Measurements from ENCODE around the gene MEG3. TPM values are rescaled to one million over a fixed set of nuclear protein-coding genes. Genes with fewer than 3 reads are reported as not detected.

MEG3 gene
- total and polyA plus RNA-seq, 9 of the 15 experiments (the other 6 are each of a cell fraction or from before 2014, with no cell fraction given), result 0.10 to 5.3 (median 1.0) TPM; not detected in 1

DNA sequence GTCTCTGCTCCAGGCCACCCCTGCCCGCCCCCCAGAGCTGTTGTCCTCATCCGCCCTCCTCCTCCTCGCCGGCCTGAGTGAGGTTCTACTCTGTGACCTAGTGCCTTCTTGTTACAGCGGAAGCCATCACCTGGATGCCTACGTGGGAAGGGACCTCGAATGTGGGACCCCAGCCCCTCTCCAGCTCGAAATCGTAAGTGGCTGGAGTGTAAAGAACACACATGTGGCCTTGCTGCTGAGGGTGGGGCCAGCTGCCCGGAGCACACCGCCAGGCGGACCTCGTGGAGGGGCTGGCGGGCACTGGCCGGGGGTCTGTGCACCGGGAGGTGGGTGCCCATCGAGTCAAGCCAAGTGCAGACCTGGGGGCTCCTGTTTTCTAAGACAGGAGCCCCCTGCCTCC is 19.4 kb downstream of the MEG3 start (continued):
- no peak for TF ChIP-seq CHD7 (IDR thresholded peaks at IDR 0.05; ENCODE audit: low read depth, low read length)
- TF ChIP-seq ETV5 (CRISPR knock-in tag; IDR thresholded peaks at IDR 0.05; ENCODE audit: low read depth), result no peak
- no peak for TF ChIP-seq SMARCB1 (IDR thresholded peaks at IDR 0.05; ENCODE audit: insufficient read length, low read depth)
- TF ChIP-seq GABPB2 (CRISPR knock-in tag; conservative IDR thresholded peaks at IDR 0.05), result no peak
- TF ChIP-seq MYNN (IDR thresholded peaks at IDR 0.05), result no peak
- no peak for TF ChIP-seq MYNN (CRISPR knock-in tag; IDR thresholded peaks at IDR 0.05)
- TF ChIP-seq HMGN3 (IDR thresholded peaks at IDR 0.05; ENCODE audit: borderline replicate concordance, extremely low read depth, insufficient read length, low read depth, low read length), result no peak
- TF ChIP-seq NR2F6 (CRISPR knock-in tag; IDR thresholded peaks at IDR 0.05), result no peak

All from K562 (cell line).